ENCODE data around the gene GAS7.

DNA sequence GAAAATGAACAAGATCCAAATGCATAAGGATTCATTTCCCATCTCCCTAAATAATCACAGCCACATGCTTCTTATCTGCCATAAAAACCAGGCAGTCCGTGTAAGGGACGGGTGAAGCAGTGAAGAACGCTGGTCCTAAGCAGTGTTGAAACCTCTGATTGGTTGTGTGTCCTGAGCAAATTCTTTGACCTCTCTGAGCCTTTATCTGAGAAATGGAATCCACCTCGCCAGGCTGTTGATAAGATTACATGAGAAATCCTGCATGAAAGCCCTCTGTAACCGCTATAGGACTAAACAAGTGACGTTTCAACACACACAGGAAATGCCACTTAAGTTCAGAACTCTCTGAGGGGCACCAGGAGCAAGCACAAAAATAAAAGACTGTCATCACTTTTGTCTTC is 26.8 kb downstream of the GAS7 start:
- TF ChIP-seq, protein P1, sequence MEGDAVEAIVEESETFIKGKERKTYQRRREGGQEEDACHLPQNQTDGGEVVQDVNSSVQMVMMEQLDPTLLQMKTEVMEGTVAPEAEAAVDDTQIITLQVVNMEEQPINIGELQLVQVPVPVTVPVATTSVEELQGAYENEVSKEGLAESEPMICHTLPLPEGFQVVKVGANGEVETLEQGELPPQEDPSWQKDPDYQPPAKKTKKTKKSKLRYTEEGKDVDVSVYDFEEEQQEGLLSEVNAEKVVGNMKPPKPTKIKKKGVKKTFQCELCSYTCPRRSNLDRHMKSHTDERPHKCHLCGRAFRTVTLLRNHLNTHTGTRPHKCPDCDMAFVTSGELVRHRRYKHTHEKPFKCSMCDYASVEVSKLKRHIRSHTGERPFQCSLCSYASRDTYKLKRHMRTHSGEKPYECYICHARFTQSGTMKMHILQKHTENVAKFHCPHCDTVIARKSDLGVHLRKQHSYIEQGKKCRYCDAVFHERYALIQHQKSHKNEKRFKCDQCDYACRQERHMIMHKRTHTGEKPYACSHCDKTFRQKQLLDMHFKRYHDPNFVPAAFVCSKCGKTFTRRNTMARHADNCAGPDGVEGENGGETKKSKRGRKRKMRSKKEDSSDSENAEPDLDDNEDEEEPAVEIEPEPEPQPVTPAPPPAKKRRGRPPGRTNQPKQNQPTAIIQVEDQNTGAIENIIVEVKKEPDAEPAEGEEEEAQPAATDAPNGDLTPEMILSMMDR (IDR thresholded peaks at IDR 0.05), result no peak
- no peak for TF ChIP-seq POLR2A (IDR thresholded peaks at IDR 0.05)

All from tibial nerve (tissue), 3 donors.